Measurements from ENCODE around the gene S100A13.

DNA sequence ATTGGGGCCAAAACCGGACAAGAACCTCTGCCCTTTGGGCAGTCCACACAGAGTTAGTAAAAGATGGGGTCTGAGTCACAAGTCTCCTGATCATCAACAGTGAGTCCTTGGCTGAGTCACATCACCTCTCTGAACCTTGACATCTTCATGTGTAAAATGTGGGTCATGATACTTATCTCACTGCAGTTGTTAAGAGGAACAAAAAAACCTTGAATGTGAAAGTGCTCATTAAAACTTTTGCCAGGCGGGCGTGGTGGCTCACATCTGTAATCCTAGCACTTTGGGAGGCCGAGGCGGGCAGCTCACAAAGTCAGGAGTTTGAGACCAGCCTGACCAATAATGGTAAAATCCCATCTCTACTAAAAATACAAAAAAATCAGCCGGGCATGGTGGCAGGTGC lies 30.1 kb downstream of the S100A13 start:
- TF ChIP-seq LARP7 (IDR thresholded peaks at IDR 0.05) (no peak), TBL1XR1 (IDR thresholded peaks at IDR 0.05; ENCODE audit: low read depth, low read length) (no peak), SPI1 (IDR thresholded peaks at IDR 0.05; ENCODE audit: borderline replicate concordance, insufficient read depth, low read depth, low read length) (no peak)
- TF ChIP-seq, protein P1, sequence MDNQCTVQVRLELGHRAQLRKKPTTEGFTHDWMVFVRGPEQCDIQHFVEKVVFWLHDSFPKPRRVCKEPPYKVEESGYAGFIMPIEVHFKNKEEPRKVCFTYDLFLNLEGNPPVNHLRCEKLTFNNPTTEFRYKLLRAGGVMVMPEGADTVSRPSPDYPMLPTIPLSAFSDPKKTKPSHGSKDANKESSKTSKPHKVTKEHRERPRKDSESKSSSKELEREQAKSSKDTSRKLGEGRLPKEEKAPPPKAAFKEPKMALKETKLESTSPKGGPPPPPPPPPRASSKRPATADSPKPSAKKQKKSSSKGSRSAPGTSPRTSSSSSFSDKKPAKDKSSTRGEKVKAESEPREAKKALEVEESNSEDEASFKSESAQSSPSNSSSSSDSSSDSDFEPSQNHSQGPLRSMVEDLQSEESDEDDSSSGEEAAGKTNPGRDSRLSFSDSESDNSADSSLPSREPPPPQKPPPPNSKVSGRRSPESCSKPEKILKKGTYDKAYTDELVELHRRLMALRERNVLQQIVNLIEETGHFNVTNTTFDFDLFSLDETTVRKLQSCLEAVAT (IDR thresholded peaks at IDR 0.05), result no peak
- TF ChIP-seq, protein P2, sequence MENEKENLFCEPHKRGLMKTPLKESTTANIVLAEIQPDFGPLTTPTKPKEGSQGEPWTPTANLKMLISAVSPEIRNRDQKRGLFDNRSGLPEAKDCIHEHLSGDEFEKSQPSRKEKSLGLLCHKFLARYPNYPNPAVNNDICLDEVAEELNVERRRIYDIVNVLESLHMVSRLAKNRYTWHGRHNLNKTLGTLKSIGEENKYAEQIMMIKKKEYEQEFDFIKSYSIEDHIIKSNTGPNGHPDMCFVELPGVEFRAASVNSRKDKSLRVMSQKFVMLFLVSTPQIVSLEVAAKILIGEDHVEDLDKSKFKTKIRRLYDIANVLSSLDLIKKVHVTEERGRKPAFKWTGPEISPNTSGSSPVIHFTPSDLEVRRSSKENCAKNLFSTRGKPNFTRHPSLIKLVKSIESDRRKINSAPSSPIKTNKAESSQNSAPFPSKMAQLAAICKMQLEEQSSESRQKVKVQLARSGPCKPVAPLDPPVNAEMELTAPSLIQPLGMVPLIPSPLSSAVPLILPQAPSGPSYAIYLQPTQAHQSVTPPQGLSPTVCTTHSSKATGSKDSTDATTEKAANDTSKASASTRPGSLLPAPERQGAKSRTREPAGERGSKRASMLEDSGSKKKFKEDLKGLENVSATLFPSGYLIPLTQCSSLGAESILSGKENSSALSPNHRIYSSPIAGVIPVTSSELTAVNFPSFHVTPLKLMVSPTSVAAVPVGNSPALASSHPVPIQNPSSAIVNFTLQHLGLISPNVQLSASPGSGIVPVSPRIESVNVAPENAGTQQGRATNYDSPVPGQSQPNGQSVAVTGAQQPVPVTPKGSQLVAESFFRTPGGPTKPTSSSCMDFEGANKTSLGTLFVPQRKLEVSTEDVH (IDR thresholded peaks at IDR 0.05; ENCODE audit: low read depth, partially characterized antibody), result no peak
